Peyer's patch (tissue), 4 donors: ENCODE results near the gene EPC2.

Experiments used
- CTCF ChIP-seq, 6 experiments: fragments of 450-650 bp in 4 of 6; fragments of 200-600 bp in 2 of 6; sonication (generic) in 1 of 6; IDR thresholded peaks; one replicate each; pipeline ENCODE4 v1.5.1; 2017 to 2019; ENCODE audit warnings: antibody characterized with exemption in 6 of 6, mild to moderate bottlenecking in 3 of 6, moderate library complexity in 1 of 6
- POLR2A ChIP-seq, 2 donors: fragments of 450-650 bp; IDR thresholded peaks; one replicate each; pipeline ENCODE4 v1.5.1; 2017; ENCODE audit warnings: antibody characterized with exemption in 2 of 2, mild to moderate bottlenecking in 2 of 2, moderate library complexity in 2 of 2

- TF ChIP-seq CTCF (IDR thresholded peaks at IDR 0.05) (no peak), POLR2A (IDR thresholded peaks at IDR 0.05) (no peak)
Observed at GRCh38 chr2:148675708-148676107, 31.2 kb downstream of the EPC2 start.
